ENCODE data around the gene GMCL2. TPM values are rescaled to one million over a fixed set of nuclear protein-coding genes. Genes with fewer than 3 reads are reported as not detected.

GMCL2 gene
- total and polyA plus RNA-seq, 4 donors = not detected

DNA sequence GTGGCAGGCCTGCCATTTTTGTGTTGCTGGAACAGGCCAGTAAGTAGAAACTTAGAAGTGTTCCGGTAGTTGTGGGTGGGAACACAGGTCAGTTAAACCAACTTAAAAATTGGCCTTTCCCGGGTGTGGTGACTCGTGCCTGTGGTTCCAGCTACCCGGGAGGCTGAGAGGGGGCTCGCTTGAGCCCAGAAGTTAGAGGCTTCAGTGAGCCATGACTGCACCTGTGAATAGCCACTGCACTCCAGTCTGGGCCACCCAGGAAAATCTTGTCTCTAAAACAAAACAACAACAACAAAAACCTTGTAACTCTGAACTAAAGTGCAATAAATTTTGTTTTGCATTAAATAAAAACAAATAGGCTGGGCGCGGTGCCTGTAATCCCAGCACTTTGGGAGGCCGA, 32.1 kb downstream of the GMCL2 start:
- H3K4me3 ChIP-seq (ENCODE audit: low read depth in 1 of 3, low read length in 3 of 3) = no peak overlapping the region
- TF ChIP-seq FOXA2 (IDR thresholded peaks at IDR 0.05) (no peak), RXRA (IDR thresholded peaks at IDR 0.05) (no peak), HNF4A (conservative IDR thresholded peaks at IDR 0.05) (no peak), TAF1 (conservative IDR thresholded peaks at IDR 0.05) (no peak), SP1 (IDR thresholded peaks at IDR 0.05) (no peak), EGR1 (IDR thresholded peaks at IDR 0.05; ENCODE audit: low read depth in 2 of 2) (no peak), FOXA1 (IDR thresholded peaks at IDR 0.05) (no peak), YY1 (IDR thresholded peaks at IDR 0.05) (no peak), RAD21 (IDR thresholded peaks at IDR 0.05) (no peak), JUND (IDR thresholded peaks at IDR 0.05) (no peak)
- TF ChIP-seq, protein P1, sequence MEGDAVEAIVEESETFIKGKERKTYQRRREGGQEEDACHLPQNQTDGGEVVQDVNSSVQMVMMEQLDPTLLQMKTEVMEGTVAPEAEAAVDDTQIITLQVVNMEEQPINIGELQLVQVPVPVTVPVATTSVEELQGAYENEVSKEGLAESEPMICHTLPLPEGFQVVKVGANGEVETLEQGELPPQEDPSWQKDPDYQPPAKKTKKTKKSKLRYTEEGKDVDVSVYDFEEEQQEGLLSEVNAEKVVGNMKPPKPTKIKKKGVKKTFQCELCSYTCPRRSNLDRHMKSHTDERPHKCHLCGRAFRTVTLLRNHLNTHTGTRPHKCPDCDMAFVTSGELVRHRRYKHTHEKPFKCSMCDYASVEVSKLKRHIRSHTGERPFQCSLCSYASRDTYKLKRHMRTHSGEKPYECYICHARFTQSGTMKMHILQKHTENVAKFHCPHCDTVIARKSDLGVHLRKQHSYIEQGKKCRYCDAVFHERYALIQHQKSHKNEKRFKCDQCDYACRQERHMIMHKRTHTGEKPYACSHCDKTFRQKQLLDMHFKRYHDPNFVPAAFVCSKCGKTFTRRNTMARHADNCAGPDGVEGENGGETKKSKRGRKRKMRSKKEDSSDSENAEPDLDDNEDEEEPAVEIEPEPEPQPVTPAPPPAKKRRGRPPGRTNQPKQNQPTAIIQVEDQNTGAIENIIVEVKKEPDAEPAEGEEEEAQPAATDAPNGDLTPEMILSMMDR (IDR thresholded peaks at IDR 0.05; ENCODE audit: low read depth, low read length, missing input control) = no peak
- TF ChIP-seq, protein P2, sequence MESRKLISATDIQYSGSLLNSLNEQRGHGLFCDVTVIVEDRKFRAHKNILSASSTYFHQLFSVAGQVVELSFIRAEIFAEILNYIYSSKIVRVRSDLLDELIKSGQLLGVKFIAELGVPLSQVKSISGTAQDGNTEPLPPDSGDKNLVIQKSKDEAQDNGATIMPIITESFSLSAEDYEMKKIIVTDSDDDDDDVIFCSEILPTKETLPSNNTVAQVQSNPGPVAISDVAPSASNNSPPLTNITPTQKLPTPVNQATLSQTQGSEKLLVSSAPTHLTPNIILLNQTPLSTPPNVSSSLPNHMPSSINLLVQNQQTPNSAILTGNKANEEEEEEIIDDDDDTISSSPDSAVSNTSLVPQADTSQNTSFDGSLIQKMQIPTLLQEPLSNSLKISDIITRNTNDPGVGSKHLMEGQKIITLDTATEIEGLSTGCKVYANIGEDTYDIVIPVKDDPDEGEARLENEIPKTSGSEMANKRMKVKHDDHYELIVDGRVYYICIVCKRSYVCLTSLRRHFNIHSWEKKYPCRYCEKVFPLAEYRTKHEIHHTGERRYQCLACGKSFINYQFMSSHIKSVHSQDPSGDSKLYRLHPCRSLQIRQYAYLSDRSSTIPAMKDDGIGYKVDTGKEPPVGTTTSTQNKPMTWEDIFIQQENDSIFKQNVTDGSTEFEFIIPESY (IDR thresholded peaks at IDR 0.05) = no peak
- TF ChIP-seq, protein P3, sequence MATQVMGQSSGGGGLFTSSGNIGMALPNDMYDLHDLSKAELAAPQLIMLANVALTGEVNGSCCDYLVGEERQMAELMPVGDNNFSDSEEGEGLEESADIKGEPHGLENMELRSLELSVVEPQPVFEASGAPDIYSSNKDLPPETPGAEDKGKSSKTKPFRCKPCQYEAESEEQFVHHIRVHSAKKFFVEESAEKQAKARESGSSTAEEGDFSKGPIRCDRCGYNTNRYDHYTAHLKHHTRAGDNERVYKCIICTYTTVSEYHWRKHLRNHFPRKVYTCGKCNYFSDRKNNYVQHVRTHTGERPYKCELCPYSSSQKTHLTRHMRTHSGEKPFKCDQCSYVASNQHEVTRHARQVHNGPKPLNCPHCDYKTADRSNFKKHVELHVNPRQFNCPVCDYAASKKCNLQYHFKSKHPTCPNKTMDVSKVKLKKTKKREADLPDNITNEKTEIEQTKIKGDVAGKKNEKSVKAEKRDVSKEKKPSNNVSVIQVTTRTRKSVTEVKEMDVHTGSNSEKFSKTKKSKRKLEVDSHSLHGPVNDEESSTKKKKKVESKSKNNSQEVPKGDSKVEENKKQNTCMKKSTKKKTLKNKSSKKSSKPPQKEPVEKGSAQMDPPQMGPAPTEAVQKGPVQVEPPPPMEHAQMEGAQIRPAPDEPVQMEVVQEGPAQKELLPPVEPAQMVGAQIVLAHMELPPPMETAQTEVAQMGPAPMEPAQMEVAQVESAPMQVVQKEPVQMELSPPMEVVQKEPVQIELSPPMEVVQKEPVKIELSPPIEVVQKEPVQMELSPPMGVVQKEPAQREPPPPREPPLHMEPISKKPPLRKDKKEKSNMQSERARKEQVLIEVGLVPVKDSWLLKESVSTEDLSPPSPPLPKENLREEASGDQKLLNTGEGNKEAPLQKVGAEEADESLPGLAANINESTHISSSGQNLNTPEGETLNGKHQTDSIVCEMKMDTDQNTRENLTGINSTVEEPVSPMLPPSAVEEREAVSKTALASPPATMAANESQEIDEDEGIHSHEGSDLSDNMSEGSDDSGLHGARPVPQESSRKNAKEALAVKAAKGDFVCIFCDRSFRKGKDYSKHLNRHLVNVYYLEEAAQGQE (IDR thresholded peaks at IDR 0.05) = no peak
- peaks cover 5 to 16% (median 11%) of the 10 kb centered on the region in 4 donors for H3K4me1 ChIP-seq (ENCODE audit: control insufficient read depth in 4 of 4, insufficient read depth in 4 of 4, low read length in 3 of 4)
- no peak overlapping the region for H3K9ac ChIP-seq (ENCODE audit: low read depth in 1 of 2, low read length in 2 of 2)
- WGBS = 93% methylated on average over 8 of the region's 8 CpGs
- peaks cover 0 to 9% (median under 1%) of the 10 kb centered on the region in 4 donors for H3K36me3 ChIP-seq (ENCODE audit: control insufficient read depth in 4 of 4, insufficient read depth in 3 of 4, low read depth in 1 of 4, low read length in 3 of 4)
- no peaks in the 10 kb centered on the region for H3K9me3 ChIP-seq (ENCODE audit: control insufficient read depth in 4 of 4, low read length in 3 of 4)
- no peak overlapping the region for H3K27ac ChIP-seq (ENCODE audit: low read depth in 1 of 2, low read length in 2 of 2)
- no peaks in the 10 kb centered on the region for H3K27me3 ChIP-seq (ENCODE audit: control insufficient read depth in 4 of 4, insufficient read depth in 4 of 4, low read length in 3 of 4)
- DNase-seq (ENCODE audit: low spot score) = no peak

DNA sequence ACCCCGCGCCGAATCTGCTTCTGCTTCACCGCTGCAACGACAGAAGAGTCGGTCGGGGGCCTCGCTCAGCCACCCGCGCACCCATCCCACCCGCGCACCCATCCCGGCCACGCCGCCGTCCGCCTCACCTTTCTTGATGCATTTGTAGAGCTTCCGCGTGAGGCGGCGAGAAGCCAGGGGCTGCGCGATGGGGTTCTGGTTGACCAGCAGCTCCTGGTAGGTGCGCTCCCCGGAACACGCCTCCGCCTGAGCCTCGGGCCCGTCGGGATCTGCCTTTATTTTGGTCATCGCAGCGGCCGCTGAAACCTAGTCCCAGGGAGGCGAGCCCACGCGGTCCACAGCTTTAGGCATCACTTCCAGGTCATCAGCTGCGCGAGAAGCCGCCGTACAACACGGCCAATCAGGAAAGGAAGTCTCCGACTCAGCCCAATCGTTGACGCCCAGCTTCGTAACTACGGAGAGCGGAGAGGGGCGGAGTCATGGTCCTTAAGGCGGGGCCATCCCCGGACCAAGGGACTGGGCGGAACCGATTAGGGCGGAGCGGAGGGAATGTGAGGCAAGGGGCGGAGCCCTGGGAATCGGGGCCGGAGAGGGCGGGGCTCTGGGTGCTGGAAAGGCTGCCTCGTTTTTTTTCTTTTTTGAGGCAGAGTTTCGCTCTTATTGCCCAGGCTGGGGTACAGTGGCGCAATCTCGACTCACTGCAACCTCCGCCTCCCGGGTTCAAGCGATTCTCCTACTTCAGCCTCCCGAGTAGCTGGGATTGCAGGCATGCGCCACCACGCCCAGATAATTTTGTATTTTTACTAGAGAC, 33.4 kb downstream of the GMCL2 start, which contains the start of gene NHP2:
Gene NHP2, minus strand, starts transcription at position 356 of the 811 bp plus-strand sequence. Its CDS starts 68 bp downstream, at position 288.
- H3K27ac ChIP-seq (ENCODE audit: low read depth in 1 of 2, low read length in 2 of 2) = peak within 1 kb of the TSS; percentile 17 to 60
- WGBS = 1% methylated on average over 68 of the region's 68 CpGs
- TF ChIP-seq, protein P2 (IDR thresholded peaks at IDR 0.05) = peak; percentile 97
- peak; percentile 68 for TF ChIP-seq FOXA1 (IDR thresholded peaks at IDR 0.05)
- TF ChIP-seq, protein P4, sequence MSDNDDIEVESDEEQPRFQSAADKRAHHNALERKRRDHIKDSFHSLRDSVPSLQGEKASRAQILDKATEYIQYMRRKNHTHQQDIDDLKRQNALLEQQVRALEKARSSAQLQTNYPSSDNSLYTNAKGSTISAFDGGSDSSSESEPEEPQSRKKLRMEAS (IDR thresholded peaks at IDR 0.05) = peak; percentile 98
- TF ChIP-seq GABPA (IDR thresholded peaks at IDR 0.05 in 1 of 2, conservative IDR thresholded peaks at IDR 0.05 in 1 of 2) = peak; percentile 57 to 93
- peak; percentile 51 for TF ChIP-seq FOXA2 (IDR thresholded peaks at IDR 0.05)
- TF ChIP-seq YY1 (IDR thresholded peaks at IDR 0.05) = peak; percentile 94
- peak in 1 of 2 donors; percentile 40 for TF ChIP-seq HNF4A (conservative IDR thresholded peaks at IDR 0.05)
- no peak for TF ChIP-seq HNF4G (IDR thresholded peaks at IDR 0.05)
- peak; percentile 20 to 27 for TF ChIP-seq RAD21 (IDR thresholded peaks at IDR 0.05)
- TF ChIP-seq TAF1 (conservative IDR thresholded peaks at IDR 0.05) = no peak
- no peak for TF ChIP-seq EGR1 (IDR thresholded peaks at IDR 0.05; ENCODE audit: low read depth in 2 of 2)
- TF ChIP-seq NR2F2 (IDR thresholded peaks at IDR 0.05) = peak; percentile 35
- TF ChIP-seq SP1 (IDR thresholded peaks at IDR 0.05) = peak; percentile 96
- TF ChIP-seq, protein P1 (IDR thresholded peaks at IDR 0.05; ENCODE audit: low read depth, low read length, missing input control) = no peak
- peak; percentile 72 to 73 for TF ChIP-seq RXRA (IDR thresholded peaks at IDR 0.05)
- TF ChIP-seq JUND (IDR thresholded peaks at IDR 0.05) = peak in 1 of 2 donors; percentile 40

More for the DNA sequence above, 33.4 kb downstream of the GMCL2 start, which contains the start of gene NHP2:
- H3K9me3 ChIP-seq (ENCODE audit: control insufficient read depth in 4 of 4, low read length in 3 of 4) = no peaks in the 10 kb centered on the region
- H3K9ac ChIP-seq (ENCODE audit: low read depth in 1 of 2, low read length in 2 of 2) = peak within 1 kb of the TSS; percentile 89 to 90
- peaks cover 5 to 16% (median 11%) of the 10 kb centered on the region in 4 donors for H3K4me1 ChIP-seq (ENCODE audit: control insufficient read depth in 4 of 4, insufficient read depth in 4 of 4, low read length in 3 of 4)
- peak within 1 kb of the TSS; percentile 73 to 97 (median 91) for H3K4me3 ChIP-seq (ENCODE audit: low read depth in 1 of 3, low read length in 3 of 3)
- peaks cover 3 to 23% (median 5%) of the 10 kb centered on the region in 4 donors for H3K36me3 ChIP-seq (ENCODE audit: control insufficient read depth in 4 of 4, insufficient read depth in 3 of 4, low read depth in 1 of 4, low read length in 3 of 4)
- peak; percentile 99 for DNase-seq (ENCODE audit: low spot score)
- H3K27me3 ChIP-seq (ENCODE audit: control insufficient read depth in 4 of 4, insufficient read depth in 4 of 4, low read length in 3 of 4) = no peaks in the 10 kb centered on the region

Data from liver (tissue), 9 donors.